ENCODE results near the gene FZR1. TPM values are rescaled to one million over a fixed set of nuclear protein-coding genes. Genes with fewer than 3 reads are reported as not detected.

FZR1 gene
- total and polyA plus RNA-seq, 2 of the 4 experiments (the other 2 are of a cell fraction): 21.5 to 47.8 TPM

GRCh38 chr19:3518659-3519058 lies 12.5 kb downstream of the FZR1 start:
- Histone ChIP-seq H4K91ac (ENCODE audit: insufficient read depth, low read depth, low read length) (no peak overlapping the region), H2AK5ac (ENCODE audit: low read depth, low read length) (no peak overlapping the region), H2AK9ac (replicated peaks; ENCODE audit: low read depth, low read length, poor library complexity) (no peak overlapping the region), H3K79me1 (ENCODE audit: low read depth in 1 of 2, low read length in 2 of 2) (peaks cover 15 to 94% of the 10 kb centered on the region in 2 experiments), H3K9ac (ENCODE audit: low read depth, low read length) (no peak overlapping the region), H2BK15ac (ENCODE audit: low read depth, low read length) (no peak overlapping the region), H3K4me2 (ENCODE audit: low read depth, low read length) (no peak overlapping the region), H3K56ac (ENCODE audit: extremely low read depth, insufficient read depth, low read length) (no peak overlapping the region), H4K8ac (ENCODE audit: low read depth in 2 of 2, low read length in 2 of 2) (no peak overlapping the region), H3K9me3 (ENCODE audit: control insufficient read depth, insufficient read depth, low read length) (no peaks in the 10 kb centered on the region), H3K27me3 (ENCODE audit: control insufficient read depth, insufficient read depth, low read length) (no peaks in the 10 kb centered on the region), H2BK5ac (ENCODE audit: low read depth, low read length, poor library complexity, severe bottlenecking) (no peak overlapping the region), H3K4me3 (ENCODE audit: insufficient read depth, low read depth, low read length) (no peak overlapping the region), H3K23ac (ENCODE audit: low read depth, low read length) (no peak overlapping the region), H4K5ac (ENCODE audit: low read depth, low read length) (no peak overlapping the region), H4K20me1 (ENCODE audit: insufficient read depth, low read length) (peaks cover 99% of the 10 kb centered on the region), H2AFZ (replicated peaks; ENCODE audit: low read length, poor library complexity) (no peak overlapping the region), H3K4me1 (ENCODE audit: control insufficient read depth, insufficient read depth, low read length) (peaks cover 11% of the 10 kb centered on the region), H2BK120ac (ENCODE audit: low read depth, low read length) (no peak overlapping the region), H3K4ac (ENCODE audit: low read depth, low read length) (no peak overlapping the region), H3K27ac (ENCODE audit: insufficient read depth, low read length) (no peak overlapping the region), H2BK20ac (ENCODE audit: low read depth, low read length) (no peak overlapping the region), H3K18ac (ENCODE audit: low read depth, low read length) (no peak overlapping the region), H3K9me1 (ENCODE audit: insufficient read depth, low read length) (peaks cover 24% of the 10 kb centered on the region), H3K36me3 (ENCODE audit: control insufficient read depth, insufficient read depth, low read length) (peaks cover 18% of the 10 kb centered on the region; the same call in 1 of the 2 replicates), H3K14ac (replicated peaks; ENCODE audit: low read depth, low read length) (no peak overlapping the region)
- dilution Hi-C loops (cut with HindIII; ENCODE audit: low sequenced_read_pairs, unreplicated experiment) (no loop called here), intact Hi-C loops (cut with micrococcal nuclease) (no loop called here), in situ Hi-C loops (cut with MboI; ENCODE audit: low sequenced_read_pairs) (no loop called here)
- TF ChIP-seq, protein P1, sequence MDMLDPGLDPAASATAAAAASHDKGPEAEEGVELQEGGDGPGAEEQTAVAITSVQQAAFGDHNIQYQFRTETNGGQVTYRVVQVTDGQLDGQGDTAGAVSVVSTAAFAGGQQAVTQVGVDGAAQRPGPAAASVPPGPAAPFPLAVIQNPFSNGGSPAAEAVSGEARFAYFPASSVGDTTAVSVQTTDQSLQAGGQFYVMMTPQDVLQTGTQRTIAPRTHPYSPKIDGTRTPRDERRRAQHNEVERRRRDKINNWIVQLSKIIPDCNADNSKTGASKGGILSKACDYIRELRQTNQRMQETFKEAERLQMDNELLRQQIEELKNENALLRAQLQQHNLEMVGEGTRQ (IDR thresholded peaks at IDR 0.05; ENCODE audit: low read depth, low read length): no peak
- no peak for TF ChIP-seq SMC3 (IDR thresholded peaks at IDR 0.05; ENCODE audit: low read depth, low read length)
- TF ChIP-seq CEBPB (IDR thresholded peaks at IDR 0.05; ENCODE audit: low read depth, low read length): no peak
- TF ChIP-seq CHD1 (IDR thresholded peaks at IDR 0.05; ENCODE audit: low read depth, low read length): no peak
- TF ChIP-seq MXI1 (IDR thresholded peaks at IDR 0.05; ENCODE audit: borderline replicate concordance, low read depth, low read length): no peak
- no peak for TF ChIP-seq BHLHE40 (IDR thresholded peaks at IDR 0.05; ENCODE audit: low read depth, low read length)
- TF ChIP-seq ELK1 (IDR thresholded peaks at IDR 0.05; ENCODE audit: borderline replicate concordance, low read depth, low read length): no peak
- TF ChIP-seq FOS (IDR thresholded peaks at IDR 0.05; ENCODE audit: low read depth, low read length): no peak
- TF ChIP-seq MAFK (IDR thresholded peaks at IDR 0.05; ENCODE audit: low read depth, low read length): no peak
- TF ChIP-seq RCOR1 (IDR thresholded peaks at IDR 0.05; ENCODE audit: insufficient replicate concordance, low read length): no peak
- no peak for TF ChIP-seq RFX5 (IDR thresholded peaks at IDR 0.05; ENCODE audit: low read depth, low read length)
- no peak for TF ChIP-seq MAZ (IDR thresholded peaks at IDR 0.05; ENCODE audit: borderline replicate concordance, low read depth, low read length)
- TF ChIP-seq NFE2L2 (IDR thresholded peaks at IDR 0.05; ENCODE audit: low read depth, low read length): no peak
- TF ChIP-seq RAD21 (IDR thresholded peaks at IDR 0.05; ENCODE audit: low read length): no peak
- TF ChIP-seq POLR2A (IDR thresholded peaks at IDR 0.05; ENCODE audit: low read depth, low read length): no peak
- TF ChIP-seq, protein P2, sequence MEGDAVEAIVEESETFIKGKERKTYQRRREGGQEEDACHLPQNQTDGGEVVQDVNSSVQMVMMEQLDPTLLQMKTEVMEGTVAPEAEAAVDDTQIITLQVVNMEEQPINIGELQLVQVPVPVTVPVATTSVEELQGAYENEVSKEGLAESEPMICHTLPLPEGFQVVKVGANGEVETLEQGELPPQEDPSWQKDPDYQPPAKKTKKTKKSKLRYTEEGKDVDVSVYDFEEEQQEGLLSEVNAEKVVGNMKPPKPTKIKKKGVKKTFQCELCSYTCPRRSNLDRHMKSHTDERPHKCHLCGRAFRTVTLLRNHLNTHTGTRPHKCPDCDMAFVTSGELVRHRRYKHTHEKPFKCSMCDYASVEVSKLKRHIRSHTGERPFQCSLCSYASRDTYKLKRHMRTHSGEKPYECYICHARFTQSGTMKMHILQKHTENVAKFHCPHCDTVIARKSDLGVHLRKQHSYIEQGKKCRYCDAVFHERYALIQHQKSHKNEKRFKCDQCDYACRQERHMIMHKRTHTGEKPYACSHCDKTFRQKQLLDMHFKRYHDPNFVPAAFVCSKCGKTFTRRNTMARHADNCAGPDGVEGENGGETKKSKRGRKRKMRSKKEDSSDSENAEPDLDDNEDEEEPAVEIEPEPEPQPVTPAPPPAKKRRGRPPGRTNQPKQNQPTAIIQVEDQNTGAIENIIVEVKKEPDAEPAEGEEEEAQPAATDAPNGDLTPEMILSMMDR (conservative IDR thresholded peaks at IDR 0.05; ENCODE audit: low read depth, low read length): no peak
- no peak for ATAC-seq (ENCODE audit: low read depth)
- ChIA-PET POLR2A (ENCODE audit: unreplicated experiment) (interaction anchor here (0.5 kb wide), 1 partner anchor 11 kb away, joined by 4 read pairs; no protein-coding TSS in a partner anchor), CTCF (no interaction called here)
- WGBS, 2 experiments (ENCODE audit: extremely low coverage in 2 of 2, insufficient read length in 1 of 2): no CpG with 5 or more reads among the region's 2 CpGs
- no peak for DNase-seq
- BruUV-seq (replicated peaks): no TSS peak

Data from IMR-90 (cell line).